HepG2 (cell line): ENCODE results near the gene SH3GL1. TPM values are rescaled to one million over a fixed set of nuclear protein-coding genes. Genes with fewer than 3 reads are reported as not detected.

Experiments used
- BCL3 ChIP-seq: sonication (generic); formaldehyde crosslinking; IDR thresholded peaks from 2 replicates; pipeline ENCODE4 v1.5.1; 2020; ENCODE audit warnings: mild to moderate bottlenecking, missing genetic modification reagents, moderate library complexity
- DMAP1 ChIP-seq: IDR thresholded peaks from 2 replicates; pipeline ENCODE4 v1.6.1; 2016
- FUBP1 ChIP-seq: sonication (generic); formaldehyde crosslinking; IDR thresholded peaks from 2 replicates; pipeline ENCODE4 v1.5.1; 2020; ENCODE audit warnings: missing genetic modification reagents, mild to moderate bottlenecking, borderline replicate concordance
- NCOA5 ChIP-seq: sonication (generic); formaldehyde crosslinking; IDR thresholded peaks from 2 replicates; pipeline ENCODE4 v1.4.0; 2020; ENCODE audit warnings: missing genetic modification reagents
- NFATC3 ChIP-seq: sonication (generic); formaldehyde crosslinking; IDR thresholded peaks from 2 replicates; pipeline ENCODE4 v1.5.1; 2020; ENCODE audit warnings: mild to moderate bottlenecking, missing genetic modification reagents
- NFYC ChIP-seq: IDR thresholded peaks from 2 replicates; pipeline ENCODE4 v1.6.1; 2016; ENCODE audit warnings: missing genetic modification reagents, missing compliant biosample characterization
- POGK ChIP-seq: sonication (generic); formaldehyde crosslinking; conservative IDR thresholded peaks from 2 replicates; pipeline ENCODE4 v1.8.0; 2022; ENCODE audit warnings: mild to moderate bottlenecking, moderate library complexity, missing genetic modification reagents
- SIN3A ChIP-seq: IDR thresholded peaks from 2 replicates; pipeline ENCODE4 v1.6.1; 2011; ENCODE audit warnings: low read depth, mild to moderate bottlenecking, control low read depth, low read length, borderline replicate concordance
- STAT5B ChIP-seq: sonication (generic); formaldehyde crosslinking; IDR thresholded peaks from 2 replicates; pipeline ENCODE4 v1.4.0; 2020; ENCODE audit warnings: missing genetic modification reagents
- TCF7 ChIP-seq: sonication (generic); IDR thresholded peaks from 2 replicates; pipeline ENCODE4 v1.6.1; 2016; ENCODE audit warnings: antibody characterized with exemption, low read depth
- THAP11 ChIP-seq: IDR thresholded peaks from 2 replicates; pipeline ENCODE4 v1.6.1; 2016; ENCODE audit warnings: missing biosample characterization, missing genetic modification reagents
- THYN1 ChIP-seq: sonication (generic); formaldehyde crosslinking; IDR thresholded peaks from 2 replicates; pipeline ENCODE4 v1.8.1; 2023; ENCODE audit warnings: low read depth, mild to moderate bottlenecking, moderate library complexity, missing genetic modification reagents, borderline replicate concordance
- ZFP90 ChIP-seq: sonication (generic); formaldehyde crosslinking; IDR thresholded peaks from 2 replicates; pipeline ENCODE4 v1.8.0; 2022; ENCODE audit warnings: missing genetic modification reagents, mild to moderate bottlenecking, inconsistent platforms, borderline replicate concordance
- ZMYM3 ChIP-seq: sonication (generic); formaldehyde crosslinking; IDR thresholded peaks from 2 replicates; pipeline ENCODE4 v1.5.1; 2020; ENCODE audit warnings: mild to moderate bottlenecking, missing genetic modification reagents
- ZNF333 ChIP-seq: sonication (generic); formaldehyde crosslinking; IDR thresholded peaks from 2 replicates; pipeline ENCODE4 v1.4.0; 2020; ENCODE audit warnings: mild to moderate bottlenecking, missing genetic modification reagents, borderline replicate concordance
- ZNF337 ChIP-seq: sonication (generic); formaldehyde crosslinking; IDR thresholded peaks from 2 replicates; pipeline ENCODE4 v1.5.1; 2020; ENCODE audit warnings: missing genetic modification reagents, low read depth, mild to moderate bottlenecking, borderline replicate concordance
- ZSCAN12 ChIP-seq: sonication (generic); formaldehyde crosslinking; IDR thresholded peaks from 2 replicates; pipeline ENCODE4 v1.9.0; 2021; ENCODE audit warnings: mild to moderate bottlenecking, missing genetic modification reagents
- polyA plus RNA-seq, 8 experiments: library from polyadenylated mRNA; depleted of rRNA in 3 of 8; stranded (reverse) in 7 of 8; unstranded in 1 of 8; fragments of >200 nt; fragmentation: Illumina TruSeq in 4 of 8; extraction: Trizol in 4 of 8; gene quantifications; 2 replicates each; pipeline versions ENCODE4 v1.2.1 to v1.2.3, GENCODE V29; 2011 to 2016; ENCODE audit warnings: low read depth in 4 of 8, missing spikeins in 1 of 8, mixed read lengths in 1 of 8; ENCODE audit not compliant: insufficient read depth in 1 of 8
- total RNA-seq, 5 experiments: library from RNA; depleted of rRNA; stranded (reverse); fragments of >200 nt; fragmentation: Illumina TruSeq; extraction: Trizol; gene quantifications; 2 replicates each; pipeline ENCODE4 v1.2.3, GENCODE V29; 2016; ENCODE audit warnings: low read depth in 1 of 5
- TF ChIP-seq, protein P1 (sequence below): sonication (generic); formaldehyde crosslinking; IDR thresholded peaks from 2 replicates; pipeline ENCODE4 v1.8.1; 2023; ENCODE audit warnings: mild to moderate bottlenecking, missing genetic modification reagents, borderline replicate concordance
- TF ChIP-seq, protein P2 (sequence below): sonication (generic); formaldehyde crosslinking; IDR thresholded peaks from 2 replicates; pipeline ENCODE4 v1.4.0; 2020; ENCODE audit warnings: missing genetic modification reagents, borderline replicate concordance
- TF ChIP-seq, protein P3 (sequence below): IDR thresholded peaks from 2 replicates; pipeline ENCODE4 v1.6.1; 2016; ENCODE audit warnings: missing genetic modification reagents, missing compliant biosample characterization

Gene SH3GL1
- total and polyA plus RNA-seq, 2 of the 13 experiments (the other 11 are each of a cell fraction or from before 2014, with no cell fraction given), result 33.0 to 45.1 TPM

DNA sequence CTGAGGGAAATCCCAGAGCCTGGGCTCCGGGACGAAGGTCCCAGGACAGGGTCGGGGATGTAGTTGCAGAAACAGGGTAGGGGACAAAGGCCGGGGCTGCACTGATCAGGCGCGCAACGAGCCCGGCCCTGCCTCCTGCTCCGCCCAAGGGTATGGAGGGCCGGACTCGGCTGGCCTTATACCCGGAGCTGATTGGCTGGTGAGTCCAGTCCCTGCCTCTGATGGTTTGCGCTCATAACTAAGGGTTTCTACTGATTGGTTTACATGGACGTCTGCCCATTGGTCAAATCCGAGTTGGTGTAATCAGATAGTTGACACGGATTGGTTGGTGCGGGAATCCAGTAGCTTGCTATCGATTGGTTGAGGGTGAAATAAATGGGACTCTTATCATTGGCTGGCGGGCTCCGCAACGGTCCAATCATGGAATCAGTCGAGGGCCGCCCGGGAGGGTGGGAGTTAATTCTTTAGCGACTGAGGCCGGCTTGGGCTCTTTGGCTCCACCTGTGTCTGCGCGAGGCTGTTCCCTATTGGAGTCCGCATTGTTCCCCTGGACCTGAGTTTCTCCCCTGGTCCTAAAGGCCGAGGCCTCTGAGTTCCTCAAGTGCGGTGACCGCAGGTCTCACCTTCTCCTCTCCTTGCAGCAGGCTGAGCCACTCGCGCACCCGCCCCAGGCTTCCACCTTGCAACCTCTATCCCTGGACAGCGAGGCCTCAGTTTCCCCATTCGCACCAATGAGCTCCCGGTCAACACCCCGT is 57.6 kb downstream of the SH3GL1 start (continued):
- TF ChIP-seq, protein P1, sequence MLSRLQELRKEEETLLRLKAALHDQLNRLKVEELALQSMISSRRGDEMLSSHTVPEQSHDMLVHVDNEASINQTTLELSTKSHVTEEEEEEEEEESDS (CRISPR knock-in tag), result no peak
- 0 out of 2 replicates have a peak, but pooled peaks have one; percentile 56 for TF ChIP-seq ZFP90
- TF ChIP-seq TCF7, result peak; percentile 32; the same call in 1 of the 2 replicates
- peak; percentile 79 for TF ChIP-seq POGK
- no peak for TF ChIP-seq NFATC3 (CRISPR knock-in tag)
- no peak for TF ChIP-seq ZNF333 (CRISPR knock-in tag)
- TF ChIP-seq ZSCAN12, result no peak
- TF ChIP-seq ZMYM3, result peak; percentile 45; the same call in 1 of the 2 replicates
- peak; percentile 43; the same call in 1 of the 2 replicates for TF ChIP-seq DMAP1 (CRISPR knock-in tag)
- TF ChIP-seq SIN3A, result peak; percentile 78; the same call in 1 of the 2 replicates
- TF ChIP-seq FUBP1, result no peak
- TF ChIP-seq, protein P2, sequence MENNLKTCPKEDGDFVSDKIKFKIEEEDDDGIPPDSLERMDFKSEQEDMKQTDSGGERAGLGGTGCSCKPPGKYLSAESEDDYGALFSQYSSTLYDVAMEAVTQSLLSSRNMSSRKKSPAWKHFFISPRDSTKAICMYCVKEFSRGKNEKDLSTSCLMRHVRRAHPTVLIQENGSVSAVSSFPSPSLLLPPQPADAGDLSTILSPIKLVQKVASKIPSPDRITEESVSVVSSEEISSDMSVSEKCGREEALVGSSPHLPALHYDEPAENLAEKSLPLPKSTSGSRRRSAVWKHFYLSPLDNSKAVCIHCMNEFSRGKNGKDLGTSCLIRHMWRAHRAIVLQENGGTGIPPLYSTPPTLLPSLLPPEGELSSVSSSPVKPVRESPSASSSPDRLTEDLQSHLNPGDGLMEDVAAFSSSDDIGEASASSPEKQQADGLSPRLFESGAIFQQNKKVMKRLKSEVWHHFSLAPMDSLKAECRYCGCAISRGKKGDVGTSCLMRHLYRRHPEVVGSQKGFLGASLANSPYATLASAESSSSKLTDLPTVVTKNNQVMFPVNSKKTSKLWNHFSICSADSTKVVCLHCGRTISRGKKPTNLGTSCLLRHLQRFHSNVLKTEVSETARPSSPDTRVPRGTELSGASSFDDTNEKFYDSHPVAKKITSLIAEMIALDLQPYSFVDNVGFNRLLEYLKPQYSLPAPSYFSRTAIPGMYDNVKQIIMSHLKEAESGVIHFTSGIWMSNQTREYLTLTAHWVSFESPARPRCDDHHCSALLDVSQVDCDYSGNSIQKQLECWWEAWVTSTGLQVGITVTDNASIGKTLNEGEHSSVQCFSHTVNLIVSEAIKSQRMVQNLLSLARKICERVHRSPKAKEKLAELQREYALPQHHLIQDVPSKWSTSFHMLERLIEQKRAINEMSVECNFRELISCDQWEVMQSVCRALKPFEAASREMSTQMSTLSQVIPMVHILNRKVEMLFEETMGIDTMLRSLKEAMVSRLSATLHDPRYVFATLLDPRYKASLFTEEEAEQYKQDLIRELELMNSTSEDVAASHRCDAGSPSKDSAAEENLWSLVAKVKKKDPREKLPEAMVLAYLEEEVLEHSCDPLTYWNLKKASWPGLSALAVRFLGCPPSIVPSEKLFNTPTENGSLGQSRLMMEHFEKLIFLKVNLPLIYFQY, result no peak
- no peak for TF ChIP-seq THYN1
- no peak for TF ChIP-seq STAT5B (CRISPR knock-in tag)
- peak; percentile 98 for TF ChIP-seq NFYC
- TF ChIP-seq, protein P3, sequence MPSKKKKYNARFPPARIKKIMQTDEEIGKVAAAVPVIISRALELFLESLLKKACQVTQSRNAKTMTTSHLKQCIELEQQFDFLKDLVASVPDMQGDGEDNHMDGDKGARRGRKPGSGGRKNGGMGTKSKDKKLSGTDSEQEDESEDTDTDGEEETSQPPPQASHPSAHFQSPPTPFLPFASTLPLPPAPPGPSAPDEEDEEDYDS, result peak; percentile 94
- peak; percentile 56; the same call in 1 of the 2 replicates for TF ChIP-seq THAP11 (CRISPR knock-in tag)
- no peak for TF ChIP-seq ZNF337 (CRISPR knock-in tag)
- no peak for TF ChIP-seq NCOA5
- no peak for TF ChIP-seq BCL3 (CRISPR knock-in tag)
